WERI-Rb-1 (cell line): Measurements from ENCODE around the gene TSKU.

Experiments used
- DNase-seq: peaks from one replicate; pipeline ENCODE4 v3.0.0-alpha.2; 2020
- H3K27ac ChIP-seq: fragments of 250-450 bp; sonication (Bioruptor Pico); 2 replicates; pipeline ENCODE4 v1.5.1; 2020; ENCODE audit warnings: mild to moderate bottlenecking, moderate library complexity
- H3K27me3 ChIP-seq: fragments of 250-450 bp; sonication (Bioruptor Pico); 2 replicates; pipeline ENCODE4 v1.5.1; 2021; ENCODE audit warnings: mild to moderate bottlenecking, low read depth, moderate library complexity; ENCODE audit not compliant: insufficient read depth, severe bottlenecking
- H3K36me3 ChIP-seq: fragments of 250-450 bp; sonication (Bioruptor Pico); 2 replicates; pipeline ENCODE4 v1.5.1; 2020; ENCODE audit warnings: mild to moderate bottlenecking, moderate library complexity
- H3K4me3 ChIP-seq: 2 replicates; pipeline ENCODE4 v1.5.1; 2011; ENCODE audit warnings: low read depth, mild to moderate bottlenecking, control low read depth, low read length
- H3K9me3 ChIP-seq: fragments of 250-450 bp; sonication (Bioruptor Pico); 2 replicates; pipeline ENCODE4 v1.5.1; 2021; ENCODE audit warnings: mild to moderate bottlenecking, moderate library complexity; ENCODE audit not compliant: severe bottlenecking
- CTCF ChIP-seq: IDR thresholded peaks from 2 replicates; pipeline ENCODE4 v1.5.1; 2011; ENCODE audit warnings: low read depth, mild to moderate bottlenecking, control low read depth, inconsistent platforms, low read length

TSKU gene

GRCh38 chr11:76736773-76737495 lies 46.2 kb upstream of the TSKU start:
- DNase-seq, result no peak
- TF ChIP-seq CTCF, result no peak
- Histone ChIP-seq H3K4me3 (no peak overlapping the region), H3K36me3 (no peaks in the 10 kb centered on the region), H3K27ac (no peak overlapping the region), H3K27me3 (no peaks in the 10 kb centered on the region), H3K9me3 (no peaks in the 10 kb centered on the region)

- H3K27me3 ChIP-seq, result no peaks in the 10 kb centered on the region
- H3K36me3 ChIP-seq, result no peaks in the 10 kb centered on the region
- no peak for DNase-seq
- H3K4me3 ChIP-seq, result no peak overlapping the region
- H3K9me3 ChIP-seq, result no peaks in the 10 kb centered on the region
- no peak for TF ChIP-seq CTCF
- no peak overlapping the region for H3K27ac ChIP-seq
These were observed 44.4 kb upstream of the TSKU start for GRCh38 chr11:76738618-76739240.

GRCh38 chr11:76739798-76740197 lies 43.4 kb upstream of the TSKU start:
- H3K9me3 ChIP-seq, result no peaks in the 10 kb centered on the region

GRCh38 chr11:76740772-76741171 lies 42.4 kb upstream of the TSKU start:
- Histone ChIP-seq H3K27ac (no peak overlapping the region), H3K4me3 (no peak overlapping the region), H3K9me3 (no peaks in the 10 kb centered on the region), H3K36me3 (no peaks in the 10 kb centered on the region), H3K27me3 (no peaks in the 10 kb centered on the region)
- DNase-seq, result no peak
- no peak for TF ChIP-seq CTCF

More at GRCh38 chr11:76739798-76740197, 43.4 kb upstream of the TSKU start:
- DNase-seq, result no peak
- no peaks in the 10 kb centered on the region for H3K27me3 ChIP-seq
- H3K36me3 ChIP-seq, result no peaks in the 10 kb centered on the region
- H3K27ac ChIP-seq, result no peak overlapping the region
- H3K4me3 ChIP-seq, result no peak overlapping the region
- no peak for TF ChIP-seq CTCF

- no peak for DNase-seq
- no peak overlapping the region for H3K4me3 ChIP-seq
- H3K36me3 ChIP-seq, result no peaks in the 10 kb centered on the region
- no peak overlapping the region for H3K27ac ChIP-seq
- no peaks in the 10 kb centered on the region for H3K9me3 ChIP-seq
- no peak for TF ChIP-seq CTCF
- H3K27me3 ChIP-seq, result no peaks in the 10 kb centered on the region
These were observed 40.3 kb upstream of the TSKU start for GRCh38 chr11:76742902-76743301.
